DOHH2 (cell line): Measurements from ENCODE around the gene SH3RF3.

Experiments used
- CTCF ChIP-seq: fragments of 200-600 bp; sonication (generic); IDR thresholded peaks from one replicate; pipeline ENCODE4 v1.5.1; 2014; ENCODE audit warnings: antibody characterized with exemption, mild to moderate bottlenecking, low read depth, low read length; ENCODE audit not compliant: poor library complexity, severe bottlenecking
- EZH2phosphoT487 ChIP-seq: fragments of 200-600 bp; sonication (generic); IDR thresholded peaks from 2 replicates; pipeline ENCODE4 v1.6.1; 2017; ENCODE audit warnings: borderline replicate concordance, mild to moderate bottlenecking, antibody characterized with exemption, low read length, moderate library complexity, mixed read lengths

GRCh38 chr2:109421101-109421500, 292.1 kb downstream of the SH3RF3 start:
- TF ChIP-seq CTCF (no peak), EZH2phosphoT487 (no peak)
